Choroid plexus epithelial cell (primary cell): Measurements from ENCODE around the gene CRB2.

ENCODE experiments used
- DNase-seq: peaks from one replicate; pipeline ENCODE4 v3.0.0-alpha.2; 2010; ENCODE audit warnings: low read depth
- H3K4me3 ChIP-seq: 2 replicates; pipeline ENCODE4 v1.5.1; 2011; ENCODE audit warnings: low read depth, mild to moderate bottlenecking, control low read depth, low read length, moderate library complexity
- CTCF ChIP-seq: conservative IDR thresholded peaks from 2 replicates; pipeline ENCODE4 v1.5.1; 2011; ENCODE audit warnings: low read depth, mild to moderate bottlenecking, control low read depth, inconsistent platforms, low read length, moderate library complexity

Gene CRB2

DNA sequence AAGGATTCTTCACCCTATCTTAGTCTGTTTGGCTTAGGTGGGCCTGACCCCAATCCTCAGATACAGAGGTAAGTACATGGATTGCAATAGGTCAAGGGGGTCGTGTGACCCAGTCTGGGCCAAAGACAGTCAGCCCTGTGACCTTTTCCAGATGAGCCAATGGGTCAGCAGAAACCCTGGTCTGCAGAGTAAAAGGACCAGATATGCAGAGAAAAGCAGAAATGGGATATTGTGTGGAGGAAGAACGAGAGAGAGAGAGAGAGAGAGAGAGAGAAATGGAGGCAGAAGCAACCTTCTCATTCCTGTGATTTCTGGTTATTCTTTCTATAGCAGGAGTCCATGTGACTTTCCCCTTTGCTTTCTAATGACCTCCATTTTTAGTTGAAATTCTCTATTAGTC lies 40.4 kb upstream of the CRB2 start:
- no peak for TF ChIP-seq CTCF
- H3K4me3 ChIP-seq, result no peak overlapping the region
- DNase-seq, result no peak

DNA sequence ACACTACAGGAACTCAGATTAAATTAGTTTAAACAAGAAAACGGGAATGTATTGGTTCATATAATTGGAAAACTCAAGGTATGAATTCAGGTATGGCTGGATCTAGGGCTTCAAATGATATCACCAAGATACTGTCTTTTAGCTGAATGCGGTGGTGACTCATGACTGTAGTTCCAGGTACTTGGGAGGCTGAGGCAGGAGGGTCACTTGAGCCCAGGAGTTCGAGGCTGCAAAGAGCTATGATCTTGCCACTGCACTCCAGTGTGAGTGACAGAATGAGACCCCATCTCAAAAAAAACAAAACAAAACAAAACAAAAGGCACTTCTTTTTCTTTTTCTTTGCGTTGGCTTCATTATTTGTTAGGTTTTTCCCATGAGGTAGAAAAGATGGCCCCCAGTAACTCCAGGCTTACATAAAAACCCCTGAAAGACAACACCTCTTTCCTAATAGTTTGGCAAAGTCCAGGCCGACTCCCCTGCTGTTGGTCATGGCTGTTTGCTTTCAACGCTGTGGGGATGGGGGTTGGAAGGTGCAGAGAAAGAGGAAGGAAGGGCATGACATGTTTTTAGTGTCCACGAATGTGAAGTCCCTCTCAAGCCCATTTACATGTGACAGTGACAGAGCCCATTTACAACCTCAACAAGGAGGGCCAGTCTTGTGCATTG lies 39.8 kb upstream of the CRB2 start:
- TF ChIP-seq CTCF, result no peak
- no peak overlapping the region for H3K4me3 ChIP-seq
- DNase-seq, result no peak

- no peak for TF ChIP-seq CTCF
- no peak for DNase-seq
- H3K4me3 ChIP-seq, result no peak overlapping the region
Measured at GRCh38 chr9:123318202-123318601, 37.8 kb upstream of the CRB2 start.

DNA sequence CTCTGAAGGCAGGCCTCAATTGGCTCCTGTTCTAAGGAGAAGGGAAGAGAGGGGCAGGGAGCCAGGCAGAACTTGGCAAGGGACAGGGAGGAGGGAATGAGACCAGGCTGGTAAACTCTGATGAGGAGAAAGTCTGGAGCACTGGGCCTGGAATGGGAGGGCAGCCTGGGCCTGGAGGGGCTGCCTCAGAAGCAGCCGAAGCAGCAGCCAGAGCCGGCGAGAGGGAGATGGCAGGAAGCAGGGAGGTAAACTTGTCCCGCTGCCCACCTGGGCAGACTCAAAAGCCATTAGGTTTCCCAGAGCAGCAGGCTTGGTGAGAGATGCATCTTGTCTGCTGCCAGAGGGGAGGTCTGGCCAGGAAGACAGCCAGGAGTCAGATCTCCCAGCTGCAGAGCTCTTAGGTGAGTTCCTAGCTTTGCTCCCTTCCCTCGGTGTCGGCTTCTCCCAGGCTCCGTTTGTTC lies 37.0 kb upstream of the CRB2 start:
- no peak for DNase-seq
- no peak overlapping the region for H3K4me3 ChIP-seq
- no peak for TF ChIP-seq CTCF

DNA sequence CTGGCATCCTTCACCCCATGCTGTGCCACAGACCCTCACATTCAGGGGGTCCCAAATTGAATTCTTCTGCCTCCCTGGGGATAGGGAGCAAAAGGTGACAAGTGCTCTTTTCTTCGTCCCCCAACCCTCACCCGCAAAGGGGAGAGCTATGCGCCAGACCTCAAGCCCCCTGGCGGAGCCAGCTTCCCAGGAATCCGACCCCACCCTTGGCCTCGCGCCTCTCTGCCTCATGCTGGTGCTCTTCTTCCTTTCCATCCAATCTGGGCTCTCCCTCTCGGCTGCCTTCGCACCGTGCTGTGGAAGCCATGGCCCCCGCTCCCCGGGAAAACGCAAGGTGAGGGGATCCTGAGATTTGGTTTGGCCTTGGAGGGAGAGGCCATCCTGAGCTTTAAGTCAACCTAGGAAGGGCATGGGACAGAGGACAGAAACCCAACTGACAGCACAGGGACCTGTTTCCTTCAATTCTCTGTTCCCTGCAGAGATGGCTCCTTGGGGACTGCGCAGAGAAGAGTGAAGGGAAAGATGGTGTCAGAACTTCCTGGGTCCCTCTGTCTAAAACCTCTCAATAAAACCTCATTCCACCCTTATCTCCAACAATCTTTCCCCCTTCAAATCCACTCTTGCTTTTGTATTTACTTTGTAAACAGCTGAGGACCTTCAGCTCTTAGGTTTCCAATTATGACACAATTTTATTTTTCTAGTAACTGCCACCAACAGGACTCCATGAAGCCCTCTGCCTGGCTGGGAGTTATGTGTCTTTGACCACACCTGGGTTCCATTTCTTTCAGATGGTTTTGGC lies 36.3 kb upstream of the CRB2 start:
- no peak overlapping the region for H3K4me3 ChIP-seq
- no peak for DNase-seq
- TF ChIP-seq CTCF, result no peak

DNA sequence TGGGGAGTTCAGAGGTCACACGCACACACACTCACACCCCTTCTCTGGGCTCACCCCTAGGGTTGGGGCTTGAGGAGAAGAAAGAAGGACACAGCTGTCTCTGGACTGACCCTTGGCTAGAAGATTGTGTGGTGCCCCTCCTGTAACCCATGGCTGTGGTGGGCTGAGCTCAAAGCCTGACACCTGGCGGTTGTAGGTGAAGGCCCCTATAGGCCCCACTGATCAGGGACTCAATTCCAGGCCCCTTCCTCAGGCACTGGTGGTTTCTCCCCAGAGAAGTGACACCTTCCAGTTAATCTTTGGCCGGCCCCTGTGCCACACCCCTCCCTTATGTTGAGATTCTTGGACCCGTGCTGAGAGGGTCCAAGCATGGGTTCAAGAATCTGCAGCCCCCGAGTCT lies 35.2 kb upstream of the CRB2 start:
- no peak overlapping the region for H3K4me3 ChIP-seq
- DNase-seq, result no peak
- TF ChIP-seq CTCF, result no peak

- no peak overlapping the region for H3K4me3 ChIP-seq
- TF ChIP-seq CTCF, result no peak
- DNase-seq, result no peak
Measured at GRCh38 chr9:123321616-123322272, 34.3 kb upstream of the CRB2 start.
